ENCODE results near the gene CATSPER2. TPM values are rescaled to one million over a fixed set of nuclear protein-coding genes. Genes with fewer than 3 reads are reported as not detected.

Gene CATSPER2
- total RNA-seq, 2 donors from 2014 or later = 0.26 to 1.7 TPM

Other genes starting within 250 kb of the CATSPER2 start
- 10 to 100 TPM; 23.1 to 34.2 TPM for gene TP53BP1, start 155.7 kb downstream of the CATSPER2 start, total RNA-seq
- 10 to 100 TPM; 39.3 to 52.7 TPM for gene MAP1A, start 131.2 kb downstream of the CATSPER2 start, total RNA-seq
- 10 to 100 TPM in 1 of 2 donors, 1 to 10 TPM in 1; 8.3 to 12.3 TPM for gene PPIP5K1, start 58.6 kb downstream of the CATSPER2 start, total RNA-seq
- gene CKMT1B, start 54.8 kb downstream of the CATSPER2 start, total RNA-seq = 1 to 10 TPM in 1 of 2 donors, not detected in 1; 4.6 TPM
- under 1 TPM in 1 of 2 donors, not detected in 1; 0.39 TPM for gene STRC, start 30.0 kb downstream of the CATSPER2 start, total RNA-seq
- 1 to 10 TPM; 1.9 to 3.3 TPM for gene CKMT1A, start 45.0 kb upstream of the CATSPER2 start, total RNA-seq
- gene PDIA3, start 97.6 kb upstream of the CATSPER2 start, total RNA-seq = 10 to 100 TPM; 77.9 to 82.4 TPM
- 1 to 10 TPM; 2.4 to 2.6 TPM for gene ELL3, start 128.1 kb upstream of the CATSPER2 start, total RNA-seq
- 100 to 1,000 TPM; 651 to 803 TPM for gene SERF2, start 143.5 kb upstream of the CATSPER2 start, total RNA-seq
- under 1 TPM in 1 of 2 donors, not detected in 1; 0.71 TPM for gene SERINC4, start 151.4 kb upstream of the CATSPER2 start, total RNA-seq
- 10 to 100 TPM; 15.0 to 16.5 TPM for gene HYPK, start 151.8 kb upstream of the CATSPER2 start, total RNA-seq
- gene MFAP1, start 175.8 kb upstream of the CATSPER2 start, total RNA-seq = 10 to 100 TPM; 12.3 to 16.6 TPM
- gene WDR76, start 178.2 kb upstream of the CATSPER2 start, total RNA-seq = 1 to 10 TPM; 1.7 to 3.7 TPM